Activated naive CD4-positive, alpha-beta T cell treated with anti-CD3 and anti-CD28 coated beads, Interleukin-2, amount 50 U/mL, for 24 hours (primary cell): Measurements from ENCODE around the gene MRGPRG.

ENCODE experiments used
- H3K27ac Mint-ChIP-seq: one replicate; pipeline ENCODE4 v1.8.0; 2021; ENCODE audit warnings: mild to moderate bottlenecking, mixed read lengths
- H3K27me3 Mint-ChIP-seq: one replicate; pipeline ENCODE4 v1.8.0; 2021; ENCODE audit warnings: mixed read lengths
- H3K36me3 Mint-ChIP-seq: one replicate; pipeline ENCODE4 v1.8.0; 2021; ENCODE audit warnings: mixed read lengths
- H3K4me1 Mint-ChIP-seq: one replicate; pipeline ENCODE4 v1.8.0; 2021; ENCODE audit warnings: mixed read lengths
- H3K4me3 Mint-ChIP-seq: one replicate; pipeline ENCODE4 v1.8.0; 2021; ENCODE audit warnings: mild to moderate bottlenecking, mixed read lengths
- H3K9me3 Mint-ChIP-seq: one replicate; pipeline ENCODE4 v1.8.0; 2021; ENCODE audit warnings: mixed read lengths

The MRGPRG gene

GRCh38 chr11:3203221-3204043 lies 15.2 kb downstream of the MRGPRG start:
- Mint-ChIP-seq H3K27ac (no peak overlapping the region), H3K4me3 (no peak overlapping the region), H3K27me3 (peaks cover 5% of the 10 kb centered on the region), H3K9me3 (no peaks in the 10 kb centered on the region), H3K4me1 (peaks cover 4% of the 10 kb centered on the region), H3K36me3 (no peaks in the 10 kb centered on the region)

DNA sequence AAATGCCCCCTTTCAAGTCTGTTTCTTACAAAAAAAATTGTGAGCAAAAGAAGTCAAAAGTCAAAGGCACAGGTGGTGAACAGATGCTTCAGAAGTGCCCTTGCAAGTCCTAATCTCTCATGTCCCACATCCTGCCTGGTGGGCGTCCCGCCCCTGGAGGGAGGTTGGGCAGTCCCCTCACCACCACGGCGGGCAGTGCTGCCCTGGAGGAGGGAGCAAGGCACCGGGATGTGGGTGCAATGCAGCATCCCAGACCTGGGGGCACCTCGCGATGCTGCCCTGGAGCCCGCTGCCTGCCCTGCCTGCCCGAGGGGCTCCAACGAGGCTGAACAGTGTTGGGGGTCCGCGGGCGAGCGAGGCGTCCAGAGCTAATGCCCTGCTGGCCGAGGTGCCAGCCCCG lies 15.9 kb downstream of the MRGPRG start:
- H3K27me3 Mint-ChIP-seq = peaks cover 5% of the 10 kb centered on the region
- no peak overlapping the region for H3K4me3 Mint-ChIP-seq
- H3K27ac Mint-ChIP-seq = peak overlapping the region; percentile 42
- H3K9me3 Mint-ChIP-seq = no peaks in the 10 kb centered on the region
- no peaks in the 10 kb centered on the region for H3K36me3 Mint-ChIP-seq
- H3K4me1 Mint-ChIP-seq = peaks cover 4% of the 10 kb centered on the region

GRCh38 chr11:3202305-3202704 lies 16.3 kb downstream of the MRGPRG start:
- Mint-ChIP-seq H3K9me3 (no peaks in the 10 kb centered on the region), H3K27me3 (peaks cover 5% of the 10 kb centered on the region), H3K27ac (no peak overlapping the region), H3K36me3 (no peaks in the 10 kb centered on the region), H3K4me1 (peaks cover 4% of the 10 kb centered on the region), H3K4me3 (no peak overlapping the region)

- Mint-ChIP-seq H3K4me3 (no peak overlapping the region), H3K9me3 (no peaks in the 10 kb centered on the region), H3K4me1 (peaks cover 4% of the 10 kb centered on the region), H3K27me3 (peaks cover 5% of the 10 kb centered on the region), H3K27ac (no peak overlapping the region), H3K36me3 (no peaks in the 10 kb centered on the region)
Measured at GRCh38 chr11:3201677-3202181, 16.9 kb downstream of the MRGPRG start.

GRCh38 chr11:3201112-3201581 lies 17.5 kb downstream of the MRGPRG start:
- no peak overlapping the region for H3K4me3 Mint-ChIP-seq
- peaks cover 5% of the 10 kb centered on the region for H3K27me3 Mint-ChIP-seq
- peaks cover 4% of the 10 kb centered on the region for H3K4me1 Mint-ChIP-seq
- no peak overlapping the region for H3K27ac Mint-ChIP-seq
- no peaks in the 10 kb centered on the region for H3K9me3 Mint-ChIP-seq
- H3K36me3 Mint-ChIP-seq = no peaks in the 10 kb centered on the region

- Mint-ChIP-seq H3K27ac (no peak overlapping the region), H3K4me1 (peaks cover 4% of the 10 kb centered on the region), H3K4me3 (no peak overlapping the region), H3K36me3 (no peaks in the 10 kb centered on the region), H3K9me3 (no peaks in the 10 kb centered on the region), H3K27me3 (peaks cover 5% of the 10 kb centered on the region)
Measured at GRCh38 chr11:3200388-3201111, 18.1 kb downstream of the MRGPRG start.

- Mint-ChIP-seq H3K4me1 (peaks cover 4% of the 10 kb centered on the region), H3K27ac (no peak overlapping the region), H3K9me3 (no peaks in the 10 kb centered on the region), H3K36me3 (no peaks in the 10 kb centered on the region), H3K27me3 (peaks cover 5% of the 10 kb centered on the region), H3K4me3 (no peak overlapping the region)
Measured at GRCh38 chr11:3199537-3200295, 18.9 kb downstream of the MRGPRG start.

DNA sequence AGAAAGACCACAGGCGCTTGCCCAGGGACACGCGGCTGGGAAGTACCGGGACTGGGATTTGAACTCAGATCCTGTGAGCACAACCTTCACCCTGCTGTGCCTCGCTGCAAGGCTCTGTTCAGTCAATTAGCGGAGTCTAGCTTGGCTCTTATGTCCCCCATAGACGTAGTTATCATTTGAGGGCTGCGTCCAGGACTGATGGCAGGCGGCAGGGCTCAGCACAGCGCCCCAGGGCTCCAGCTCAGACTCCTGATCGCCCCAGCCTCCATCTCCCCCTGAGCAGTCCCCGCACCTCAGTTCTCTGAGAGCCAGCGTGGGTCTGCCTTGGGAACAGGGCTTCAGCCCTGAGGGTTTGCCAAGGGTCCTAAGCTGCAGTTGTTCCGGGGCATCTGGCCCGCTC lies 19.8 kb downstream of the MRGPRG start:
- Mint-ChIP-seq H3K36me3 (no peaks in the 10 kb centered on the region), H3K9me3 (no peaks in the 10 kb centered on the region), H3K4me1 (peaks cover 4% of the 10 kb centered on the region)

DNA sequence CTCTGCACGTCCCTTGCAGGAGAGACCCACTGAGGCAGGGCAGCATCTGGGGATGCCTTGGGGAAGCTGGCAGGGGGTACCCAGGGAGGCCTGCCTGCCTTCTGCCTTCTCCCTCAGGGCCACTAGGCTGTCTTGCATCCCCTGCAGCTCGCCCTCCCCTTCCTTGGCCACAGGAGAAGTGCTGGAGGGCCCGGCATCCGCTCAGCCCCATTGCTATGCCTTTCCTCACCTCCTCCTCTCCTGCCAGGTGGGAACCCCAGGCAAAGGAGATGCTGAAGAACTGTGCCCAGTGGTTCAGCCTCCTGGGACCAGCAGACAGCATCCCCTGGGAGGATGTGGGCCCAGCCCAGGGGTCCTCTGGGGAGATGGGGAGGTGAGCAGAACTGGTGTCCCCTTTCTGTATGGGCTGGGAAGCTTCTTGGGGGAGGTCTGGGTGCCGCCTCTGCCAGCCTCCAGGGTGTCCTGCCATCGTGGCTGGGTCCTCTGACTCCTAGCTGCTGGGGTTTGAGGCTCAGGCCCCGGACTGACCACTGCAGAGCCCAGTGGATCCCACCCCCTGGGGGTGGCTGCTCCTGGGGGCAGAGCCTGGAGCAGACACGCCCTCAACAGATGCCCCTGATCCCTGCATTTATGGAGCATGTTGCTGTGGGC lies 20.6 kb downstream of the MRGPRG start:
- Mint-ChIP-seq H3K4me3 (no peak overlapping the region), H3K36me3 (no peaks in the 10 kb centered on the region), H3K4me1 (peaks cover 4% of the 10 kb centered on the region), H3K9me3 (no peaks in the 10 kb centered on the region), H3K27me3 (peaks cover 5% of the 10 kb centered on the region), H3K27ac (no peak overlapping the region)

More for the DNA sequence above, 19.8 kb downstream of the MRGPRG start:
- no peak overlapping the region for H3K4me3 Mint-ChIP-seq
- H3K27ac Mint-ChIP-seq = no peak overlapping the region
- H3K27me3 Mint-ChIP-seq = peaks cover 5% of the 10 kb centered on the region

DNA sequence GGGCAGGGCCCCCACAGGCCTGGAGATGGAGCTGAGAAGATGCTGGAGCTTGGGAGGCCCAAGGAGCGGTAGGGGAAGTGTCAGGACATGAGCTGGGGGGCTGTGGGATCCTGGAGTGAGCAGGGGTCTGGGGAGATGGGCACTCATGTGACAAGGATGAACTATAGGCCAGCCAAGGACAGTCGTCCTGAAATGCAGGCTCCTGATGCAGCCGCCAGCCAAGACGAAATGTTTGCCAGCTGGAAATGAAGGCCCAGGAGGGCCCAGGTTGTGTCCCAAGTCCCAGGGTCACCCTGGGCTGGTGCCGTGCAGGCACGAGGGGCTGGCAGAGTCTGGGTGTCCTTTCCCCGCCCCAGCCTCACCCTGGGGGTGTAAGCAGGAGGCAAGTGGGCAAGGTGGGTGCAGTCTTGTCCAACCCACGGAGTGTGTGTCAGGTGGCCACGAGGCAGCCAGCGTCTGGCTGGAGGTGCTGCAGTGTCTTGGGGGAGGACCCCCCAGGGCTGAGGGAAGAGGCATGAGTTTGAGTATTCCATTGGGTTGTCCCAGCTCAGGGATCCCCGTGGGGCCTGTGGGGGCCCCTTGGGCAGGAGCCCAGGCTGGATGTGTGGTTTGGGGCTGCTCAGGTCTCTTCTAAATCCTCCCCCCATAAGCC lies 21.4 kb downstream of the MRGPRG start:
- Mint-ChIP-seq H3K4me3 (no peak overlapping the region), H3K4me1 (no peaks in the 10 kb centered on the region), H3K27me3 (peaks cover 3% of the 10 kb centered on the region)

DNA sequence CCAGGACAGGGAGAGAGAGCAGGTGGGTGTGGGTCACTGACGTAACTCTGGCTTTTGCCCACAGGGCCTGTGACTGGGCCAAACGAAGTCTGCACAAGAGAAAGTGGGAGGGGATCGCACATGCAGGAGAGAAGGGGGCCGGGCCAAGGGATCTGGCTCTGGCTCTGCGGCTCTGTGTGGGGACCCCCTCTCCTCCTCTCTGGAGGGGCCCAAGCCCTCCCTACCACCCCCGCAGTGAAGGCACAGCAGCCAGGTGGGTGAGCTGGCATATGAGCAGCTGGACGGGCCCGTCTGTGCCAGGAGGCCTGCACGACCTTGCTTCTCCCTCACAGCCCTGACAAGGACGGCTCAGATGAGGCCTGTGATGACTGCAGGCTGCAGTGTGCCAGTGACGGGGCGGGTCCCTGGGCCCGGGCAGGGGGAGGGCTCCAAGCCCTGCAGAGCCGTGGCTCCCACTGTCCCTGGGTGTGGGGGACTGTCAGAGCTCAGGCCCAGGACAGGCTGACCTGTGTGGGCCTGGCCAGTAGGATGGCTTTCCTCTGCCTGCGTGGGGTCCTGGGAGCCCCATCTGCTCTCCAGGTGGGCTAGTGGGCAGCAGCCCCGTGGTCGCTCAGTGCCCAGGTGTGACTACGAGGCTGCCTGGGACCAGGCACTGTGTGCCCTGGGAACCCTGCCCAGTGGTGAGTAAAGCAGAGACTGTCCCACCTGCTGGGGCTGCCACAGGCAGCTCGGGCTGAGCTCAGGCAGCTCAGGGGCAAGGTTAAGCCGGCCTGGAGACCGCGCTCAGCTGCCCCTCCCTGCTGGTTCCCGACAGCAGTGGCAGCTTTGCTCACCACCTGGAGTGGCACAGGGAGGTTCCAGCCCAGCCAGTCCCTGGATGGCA lies 22.2 kb downstream of the MRGPRG start:
- no peak overlapping the region for H3K27ac Mint-ChIP-seq
- H3K27me3 Mint-ChIP-seq = peaks cover 3% of the 10 kb centered on the region
- H3K4me1 Mint-ChIP-seq = no peaks in the 10 kb centered on the region
- H3K36me3 Mint-ChIP-seq = no peaks in the 10 kb centered on the region
- H3K9me3 Mint-ChIP-seq = no peaks in the 10 kb centered on the region
- no peak overlapping the region for H3K4me3 Mint-ChIP-seq

More for the DNA sequence above, 21.4 kb downstream of the MRGPRG start:
- no peaks in the 10 kb centered on the region for H3K36me3 Mint-ChIP-seq
- H3K9me3 Mint-ChIP-seq = no peaks in the 10 kb centered on the region
- H3K27ac Mint-ChIP-seq = no peak overlapping the region

DNA sequence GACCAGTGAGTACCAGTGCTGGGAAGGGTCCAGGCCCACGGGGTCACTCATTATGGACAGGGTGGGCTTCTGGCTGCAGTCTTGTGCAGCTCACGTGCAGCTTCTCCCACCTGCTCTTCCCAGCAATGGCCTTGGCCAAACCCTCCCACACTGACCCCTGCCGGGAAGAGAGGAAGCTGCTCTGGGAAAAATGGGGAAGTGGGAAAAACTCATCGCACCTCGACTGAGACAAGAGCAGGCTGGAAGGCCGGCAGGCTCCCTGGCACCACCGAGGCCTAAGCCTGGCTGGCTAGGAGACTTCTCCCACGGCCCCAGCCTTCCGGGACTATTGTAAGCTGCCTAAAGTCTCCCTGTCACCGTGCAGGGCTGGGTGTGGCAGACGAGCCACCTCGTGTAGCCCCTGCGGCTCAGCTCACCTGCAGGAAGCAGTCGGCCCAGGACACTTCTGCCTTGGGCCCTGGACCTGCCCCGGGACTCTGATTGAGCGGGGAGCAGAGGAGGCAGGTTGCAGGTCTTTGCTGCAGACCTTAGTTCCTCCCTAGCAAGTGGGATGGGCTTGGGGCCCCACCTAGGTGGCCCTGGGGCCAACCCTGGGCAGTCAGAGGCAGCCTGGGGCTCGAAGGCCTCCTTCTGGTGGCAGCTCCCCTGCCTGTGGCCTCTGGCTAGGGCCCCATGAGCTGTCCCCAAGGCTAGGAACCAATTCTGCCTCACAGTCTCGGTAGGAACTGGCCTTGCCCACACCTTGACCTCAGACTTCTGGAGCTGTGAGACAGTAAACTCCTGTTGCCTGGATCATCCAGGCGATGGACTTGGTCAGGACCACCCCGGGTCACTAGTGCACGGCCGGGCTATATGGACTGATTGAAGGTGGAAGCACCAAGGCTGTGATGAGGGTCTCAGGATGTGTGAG lies 23.1 kb downstream of the MRGPRG start:
- Mint-ChIP-seq H3K4me1 (no peaks in the 10 kb centered on the region), H3K9me3 (no peaks in the 10 kb centered on the region), H3K27me3 (peaks cover 3% of the 10 kb centered on the region), H3K36me3 (no peaks in the 10 kb centered on the region), H3K27ac (no peak overlapping the region), H3K4me3 (no peak overlapping the region)
